Dedifferentiated amniotic fluid mesenchymal stem cell (primary cell): Measurements from ENCODE around the gene ATP13A5.

Experiments used
- DNase-seq: peaks from one replicate; pipeline ENCODE4 v3.0.0-alpha.2; 2016; ENCODE audit errors: extremely low spot score

ATP13A5 gene

GRCh38 chr3:193347521-193348501 lies 30.7 kb downstream of the ATP13A5 start:
- DNase-seq: no peak

GRCh38 chr3:193346259-193346658 lies 32.3 kb downstream of the ATP13A5 start:
- DNase-seq: no peak

GRCh38 chr3:193345431-193345830 lies 33.1 kb downstream of the ATP13A5 start:
- DNase-seq: no peak

GRCh38 chr3:193344486-193344885 lies 34.1 kb downstream of the ATP13A5 start:
- no peak for DNase-seq

DNA sequence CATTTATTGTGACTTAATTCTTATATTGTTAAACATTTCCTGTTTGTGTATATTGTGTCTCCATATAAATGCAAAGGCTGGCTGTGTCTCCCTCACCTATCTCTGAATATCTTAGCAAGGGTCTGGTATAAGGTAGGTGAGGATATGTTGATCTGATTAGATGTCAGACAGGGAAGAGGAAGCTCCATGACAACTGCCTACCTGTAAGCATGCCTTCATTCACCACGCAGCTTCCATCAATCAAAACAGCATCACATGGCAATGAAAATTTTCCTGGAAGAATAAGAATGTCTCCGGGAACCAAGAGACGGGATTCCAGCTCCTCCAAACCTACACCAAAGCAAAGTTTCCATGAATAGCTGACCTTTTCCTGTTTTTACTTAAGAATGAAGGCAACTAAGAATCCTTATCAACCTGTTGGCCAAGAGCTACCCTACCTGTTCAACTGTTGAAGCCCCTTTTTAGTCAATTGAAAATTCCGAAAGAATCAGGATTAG lies 34.8 kb downstream of the ATP13A5 start:
- no peak for DNase-seq

DNA sequence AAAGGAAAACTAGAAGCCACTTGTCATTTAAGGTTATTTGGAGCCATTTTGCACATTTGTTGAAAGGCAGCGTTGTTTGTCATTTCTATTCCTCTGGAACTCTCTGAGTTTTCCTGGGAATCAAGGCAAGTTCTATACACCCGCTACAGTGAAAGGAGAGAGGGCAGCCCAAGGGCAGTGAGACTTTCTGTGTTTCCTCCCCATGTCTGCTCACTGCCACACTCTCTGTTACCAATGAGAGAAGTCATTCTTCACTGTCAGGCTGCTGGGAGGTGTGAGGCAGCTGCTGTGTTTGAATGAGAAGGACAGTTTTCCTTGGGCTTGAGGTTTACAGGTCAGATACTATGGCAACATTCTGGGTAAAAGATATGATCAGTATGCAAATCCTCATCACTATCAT lies 36.0 kb downstream of the ATP13A5 start:
- no peak for DNase-seq

DNA sequence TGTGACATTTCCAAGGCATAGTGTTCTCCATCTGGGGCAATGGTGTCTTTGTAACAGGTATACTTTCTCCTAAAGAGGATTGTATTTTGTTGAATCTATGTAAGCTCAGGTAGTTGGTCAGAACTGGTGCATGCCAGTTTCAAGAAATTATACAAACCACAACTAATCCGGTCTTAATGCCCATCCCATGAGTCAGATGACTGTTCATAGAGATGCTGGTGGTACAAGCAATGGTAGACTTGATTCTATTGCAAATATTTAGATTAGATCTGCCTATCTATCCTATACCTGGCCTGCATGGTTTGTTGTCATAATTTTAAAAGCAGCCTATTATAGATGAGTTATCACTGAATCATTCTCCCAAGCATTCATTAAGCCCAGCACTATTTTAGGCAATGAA lies 43.5 kb downstream of the ATP13A5 start:
- no peak for DNase-seq

- DNase-seq: no peak
These were observed 45.3 kb downstream of the ATP13A5 start for GRCh38 chr3:193333229-193333628.

- DNase-seq: no peak
These were observed 47.9 kb downstream of the ATP13A5 start for GRCh38 chr3:193330555-193331204.

- DNase-seq: no peak
These were observed 60.8 kb downstream of the ATP13A5 start for GRCh38 chr3:193317682-193318300.

DNA sequence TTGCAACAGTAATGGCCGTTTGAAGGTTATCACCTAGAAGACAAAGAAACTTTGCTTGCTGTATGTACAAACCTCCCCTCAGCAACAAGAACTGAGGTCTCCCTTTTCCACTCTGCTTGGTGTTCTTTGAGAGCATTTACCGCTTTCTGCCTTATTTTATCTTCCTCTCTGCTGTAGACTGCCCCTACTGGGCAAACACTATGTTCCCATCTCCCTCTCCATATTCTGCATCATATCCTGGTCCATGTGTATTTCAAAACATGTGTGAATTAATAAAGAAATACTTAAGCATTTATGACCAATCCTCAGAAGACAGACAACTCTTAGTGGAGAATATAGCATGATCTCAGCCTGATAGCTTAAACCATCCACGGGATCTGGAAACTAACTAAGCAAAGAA lies 64.4 kb downstream of the ATP13A5 start:
- no peak for DNase-seq

DNA sequence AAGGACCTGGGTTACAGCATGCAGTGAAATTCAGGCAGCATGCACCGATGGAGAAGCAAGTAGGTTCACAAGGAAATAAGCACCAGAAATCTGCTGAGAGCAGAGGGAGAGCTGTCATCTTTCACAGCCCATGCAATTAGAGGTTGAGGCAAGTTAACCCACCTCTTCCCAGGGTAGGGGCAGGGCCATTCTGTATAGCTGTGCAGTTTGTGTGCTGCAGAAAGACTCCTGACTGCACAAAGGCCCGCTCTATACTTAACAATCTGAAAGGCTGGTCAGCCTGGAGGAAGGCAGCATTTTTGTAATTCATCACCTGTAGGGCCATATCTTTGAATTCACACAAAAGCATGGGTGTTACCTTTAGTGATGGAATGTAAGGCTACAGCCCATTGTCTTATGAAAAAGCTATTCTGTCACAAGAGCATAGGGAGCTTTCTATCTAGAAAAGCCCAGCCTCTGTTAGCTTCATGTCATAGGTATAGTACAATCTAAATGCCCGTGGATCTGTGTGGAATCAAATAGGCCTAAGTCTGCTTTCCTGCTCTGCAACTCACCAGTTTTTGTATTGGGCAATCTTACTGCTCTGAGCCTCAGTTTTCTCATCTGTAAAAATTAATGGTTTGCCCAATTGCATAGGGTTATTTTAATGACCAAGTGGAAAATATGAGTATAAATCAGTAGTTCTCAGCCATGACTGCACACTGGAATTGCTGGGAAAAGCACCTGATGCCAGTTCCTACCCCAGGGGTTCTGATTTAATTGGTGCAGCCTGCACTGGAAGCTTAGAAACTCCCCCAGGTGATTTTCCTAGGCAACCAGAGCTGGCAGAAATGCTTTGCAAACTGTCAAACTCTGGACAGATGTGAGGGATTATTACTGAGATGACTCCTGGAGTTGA lies 65.2 kb downstream of the ATP13A5 start:
- no peak for DNase-seq

DNA sequence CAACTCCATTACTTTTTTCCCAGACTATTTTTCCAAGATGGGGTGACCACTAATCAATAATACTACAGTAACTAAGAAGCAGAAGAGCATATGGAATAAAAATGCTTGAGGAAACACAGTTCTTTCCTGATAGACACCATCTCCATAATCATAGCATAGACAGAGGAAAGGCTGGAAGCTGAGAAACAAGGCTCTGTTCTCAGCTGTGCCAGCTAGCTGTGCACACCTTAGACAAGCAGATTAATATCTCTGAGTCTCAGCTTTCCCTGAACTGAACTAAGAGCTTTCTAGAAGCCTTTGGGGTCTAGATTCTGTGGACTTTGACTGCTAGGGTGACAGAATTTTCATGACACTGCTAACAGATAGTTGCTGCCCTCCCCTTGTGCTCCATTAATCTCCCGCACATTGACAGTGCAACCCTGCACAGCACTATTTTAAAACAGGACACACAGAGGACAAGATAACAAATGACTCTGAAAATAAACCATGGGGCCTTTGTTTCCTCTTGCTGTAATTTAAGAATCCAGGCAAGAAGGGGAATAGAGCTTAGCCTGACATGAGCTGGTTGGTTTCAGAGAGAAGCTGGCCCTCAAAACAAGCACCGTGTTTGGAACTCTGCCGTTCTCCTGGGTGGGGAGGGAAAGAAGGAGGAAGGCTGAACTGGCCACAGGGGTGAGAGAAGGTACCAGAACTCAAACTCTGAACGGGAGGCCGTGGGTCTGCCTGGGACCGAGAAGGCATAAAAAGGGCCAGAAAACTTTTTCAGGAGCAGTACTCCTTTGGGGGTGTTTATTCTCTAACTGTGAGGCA lies 67.4 kb downstream of the ATP13A5 start:
- no peak for DNase-seq

DNA sequence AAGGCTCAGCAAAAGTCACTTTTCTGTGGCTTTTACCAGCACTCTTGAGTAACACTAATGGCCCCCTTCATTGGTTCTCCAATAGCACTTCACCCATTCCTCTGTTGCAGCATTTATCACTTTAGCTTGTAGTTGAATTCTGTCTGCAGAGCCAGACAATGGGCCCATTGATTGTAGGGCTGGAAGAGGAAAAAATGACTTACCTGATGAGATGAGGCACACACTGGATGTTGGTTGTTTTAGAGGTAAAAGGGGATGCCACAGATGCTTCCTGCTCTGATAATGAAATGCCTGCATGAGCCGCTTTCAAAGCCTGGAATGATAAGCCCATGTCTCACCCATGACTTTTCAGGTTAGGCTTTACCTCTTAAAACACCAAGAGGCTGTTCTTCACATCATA lies 73.2 kb downstream of the ATP13A5 start:
- no peak for DNase-seq

GRCh38 chr3:193301433-193301832 lies 77.1 kb downstream of the ATP13A5 start:
- DNase-seq: no peak

GRCh38 chr3:193297421-193297820 lies 81.1 kb downstream of the ATP13A5 start:
- no peak for DNase-seq

- DNase-seq: no peak
These were observed 82.6 kb downstream of the ATP13A5 start for GRCh38 chr3:193295985-193296384.

DNA sequence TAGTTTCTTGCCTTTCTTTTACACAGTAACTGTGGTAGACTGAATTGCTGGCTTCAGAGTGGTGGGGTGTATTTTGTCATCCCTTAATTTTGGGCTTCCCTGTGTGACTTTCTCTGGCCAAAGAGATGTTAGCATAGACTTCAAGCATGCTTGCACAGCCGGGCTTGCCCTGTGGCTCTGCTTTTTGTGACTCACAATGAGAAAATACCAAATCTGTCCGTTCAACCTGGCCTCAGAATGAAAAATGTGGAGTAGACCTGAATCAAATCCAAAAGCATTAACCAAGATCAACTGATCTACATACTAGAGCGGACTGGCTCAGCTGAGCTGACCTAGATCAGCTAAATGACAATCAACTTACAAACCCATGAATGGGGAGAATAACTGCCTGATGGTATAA lies 86.2 kb downstream of the ATP13A5 start:
- no peak for DNase-seq

GRCh38 chr3:193271101-193271840 lies 107.3 kb downstream of the ATP13A5 start:
- DNase-seq: no peak

DNA sequence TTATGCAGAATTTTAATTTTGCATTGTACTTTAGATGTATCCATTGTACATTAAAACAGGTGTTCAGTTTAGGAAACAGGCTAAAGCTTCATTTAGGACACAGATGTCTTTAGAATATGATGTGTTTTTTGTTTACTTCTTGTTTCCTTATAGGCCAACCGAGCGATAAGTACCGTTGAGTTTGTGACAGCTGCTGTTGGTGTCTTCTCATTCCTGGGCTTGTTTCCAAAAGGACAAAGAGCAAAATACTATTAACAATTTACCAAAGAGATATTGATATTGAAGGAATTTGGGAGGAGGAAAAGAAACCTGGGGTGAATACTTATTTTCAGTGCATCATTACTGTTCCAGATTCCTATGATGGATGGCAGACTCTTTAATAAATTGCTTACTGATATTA lies 108.1 kb downstream of the ATP13A5 start:
- DNase-seq: no peak
